Left ventricle myocardium inferior (tissue), 1 donor: ENCODE data around the gene SLC39A7. TPM values are rescaled to one million over a fixed set of nuclear protein-coding genes. Genes with fewer than 3 reads are reported as not detected.
A peak's percentile ranks its signal among the peaks of the same experiment; 100 is the strongest.

Experiments used
- DNase-seq: peaks from one replicate; pipeline ENCODE4 v3.0.0-alpha.2; 2020
- H3K27ac ChIP-seq: fragments of 200-600 bp; replicated peaks from 2 replicates; pipeline ENCODE4 v1.8.0; 2021
- H3K27me3 ChIP-seq: fragments of 200-600 bp; 2 replicates; pipeline ENCODE4 v1.8.0; 2021; ENCODE audit warnings: low read depth
- H3K36me3 ChIP-seq: fragments of 200-600 bp; 2 replicates; pipeline ENCODE4 v1.8.0; 2021
- H3K4me1 ChIP-seq: fragments of 200-600 bp; 2 replicates; pipeline ENCODE4 v1.8.0; 2021
- H3K4me3 ChIP-seq: fragments of 200-600 bp; 2 replicates; pipeline ENCODE4 v1.8.0; 2021; ENCODE audit warnings: mild to moderate bottlenecking, moderate library complexity
- H3K9me3 ChIP-seq: fragments of 200-600 bp; replicated peaks from 2 replicates; pipeline ENCODE4 v1.8.0; 2021
- CTCF ChIP-seq: fragments of 200-600 bp; IDR thresholded peaks from 2 replicates; pipeline ENCODE4 v1.8.0; 2021; ENCODE audit warnings: antibody characterized with exemption, mild to moderate bottlenecking, borderline replicate concordance
- intact Hi-C: fragments of 100-400 bp; cut with micrococcal nuclease; formaldehyde crosslinking; loops from one replicate; pipeline ENCODE4 v1.11.0; 2022
- total RNA-seq: library from RNA; stranded (reverse); fragmentation: NEBNext Ultra II Directional; extraction: Animal tissue kit (Norgen Biotek cat#: 25700); gene quantifications from one replicate; pipeline ENCODE4 v1.2.1, GENCODE V29; 2021
- donor health status: DM: no; HTN: yes; CAD: no; lungs with severe emphysema.

SLC39A7 gene
- total RNA-seq, 1 donor from 2014 or later: 50.5 TPM

- Histone ChIP-seq H3K27ac (no peak overlapping the region), H3K27me3 (peaks cover 6% of the 10 kb centered on the region), H3K4me3 (no peak overlapping the region), H3K4me1 (peaks cover 30% of the 10 kb centered on the region), H3K9me3 (no peaks in the 10 kb centered on the region), H3K36me3 (peaks cover 3% of the 10 kb centered on the region)
- TF ChIP-seq CTCF: no peak
- intact Hi-C loops: no loop called here
- no peak for DNase-seq
These were observed 11.5 kb upstream of the SLC39A7 start for GRCh38 chr6:33189164-33189563.

GRCh38 chr6:33189625-33190448 lies 10.8 kb upstream of the SLC39A7 start:
- H3K36me3 ChIP-seq: peaks cover 9% of the 10 kb centered on the region
- H3K4me3 ChIP-seq: no peak overlapping the region
- no peak for TF ChIP-seq CTCF
- H3K4me1 ChIP-seq: peaks cover 33% of the 10 kb centered on the region
- no peak overlapping the region for H3K27ac ChIP-seq
- peaks cover 6% of the 10 kb centered on the region for H3K27me3 ChIP-seq
- no peak for DNase-seq
- no peaks in the 10 kb centered on the region for H3K9me3 ChIP-seq
- intact Hi-C loops: no loop called here

DNA sequence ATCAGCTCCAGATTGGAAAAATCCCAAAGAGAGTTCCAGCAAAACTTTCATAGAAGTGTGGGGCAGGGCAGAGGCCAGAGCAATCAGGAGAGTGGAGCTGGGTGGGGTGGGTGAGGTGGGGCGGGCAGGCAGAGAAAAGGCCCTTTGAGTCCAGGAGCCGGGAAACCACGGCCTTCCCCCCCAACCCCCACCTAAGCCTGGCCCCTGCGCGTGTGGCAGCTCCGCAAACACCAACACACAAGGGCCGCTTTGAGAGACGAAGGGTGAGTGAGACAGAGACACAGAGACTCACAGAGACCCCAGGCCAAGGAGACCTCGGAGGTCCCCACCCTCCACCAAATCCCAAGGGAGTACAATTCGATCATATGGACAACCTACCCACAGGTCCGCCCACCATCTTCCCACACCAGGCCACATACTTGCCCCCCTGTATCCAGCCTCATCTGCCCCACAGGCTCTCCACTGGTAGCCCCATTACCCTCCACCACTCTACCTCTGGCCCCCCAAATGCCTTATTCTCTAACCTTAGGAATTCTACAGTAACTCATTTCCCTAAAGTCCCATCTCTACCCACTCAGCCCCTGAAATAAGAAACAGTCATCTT lies 10.1 kb upstream of the SLC39A7 start:
- peaks cover 17% of the 10 kb centered on the region for H3K36me3 ChIP-seq
- H3K27ac ChIP-seq: no peak overlapping the region
- DNase-seq: no peak
- no peak for TF ChIP-seq CTCF
- intact Hi-C loops: no loop called here
- H3K9me3 ChIP-seq: no peaks in the 10 kb centered on the region
- H3K4me1 ChIP-seq: peaks cover 41% of the 10 kb centered on the region
- peaks cover 6% of the 10 kb centered on the region for H3K27me3 ChIP-seq
- H3K4me3 ChIP-seq: no peak overlapping the region

DNA sequence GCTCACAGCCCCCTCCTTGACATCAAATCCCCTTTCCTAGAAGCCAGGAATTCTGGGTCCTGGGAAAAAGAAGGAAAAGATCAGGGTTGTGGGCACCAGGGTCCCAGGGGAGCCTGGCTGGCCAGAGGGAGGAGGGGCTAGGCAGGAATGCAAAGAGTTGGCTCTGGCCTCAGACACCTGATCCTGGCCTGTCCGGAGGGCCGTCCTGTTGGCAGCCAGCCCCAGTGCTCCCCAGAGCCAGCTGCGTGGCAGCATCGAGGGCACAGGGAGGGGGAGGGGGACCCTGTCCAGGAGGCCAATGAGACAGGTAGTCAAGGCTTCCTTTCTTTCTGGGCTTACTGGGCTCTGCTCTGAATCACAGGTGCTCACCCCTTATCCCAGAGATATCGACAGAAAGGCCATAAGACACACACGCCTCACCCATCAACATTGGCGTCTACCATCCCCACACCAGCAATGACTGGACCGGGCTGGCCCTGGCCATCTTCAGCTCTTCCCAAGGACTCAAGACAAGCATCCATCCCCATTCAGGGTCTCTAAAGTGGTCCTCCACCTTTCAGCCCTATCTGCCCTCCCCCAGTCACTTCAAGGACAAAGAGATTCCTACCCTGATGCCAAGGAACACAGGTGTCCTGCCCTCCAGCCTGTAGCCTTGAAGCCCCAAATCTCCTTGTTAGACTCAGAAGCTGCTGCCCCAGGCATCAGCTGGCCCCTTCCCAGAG lies 9.1 kb upstream of the SLC39A7 start:
- no peak overlapping the region for H3K27ac ChIP-seq
- intact Hi-C loops: no loop called here
- peak; percentile 39 for DNase-seq

More for the DNA sequence above, 9.1 kb upstream of the SLC39A7 start:
- Histone ChIP-seq H3K4me1 (peaks cover 49% of the 10 kb centered on the region), H3K36me3 (peaks cover 26% of the 10 kb centered on the region), H3K9me3 (no peaks in the 10 kb centered on the region), H3K27me3 (peaks cover 6% of the 10 kb centered on the region), H3K4me3 (peak overlapping the region; percentile 70)
- no peak for TF ChIP-seq CTCF
